GM12878 (cell line): ENCODE results near the gene CHURC1. TPM values are rescaled to one million over a fixed set of nuclear protein-coding genes. Genes with fewer than 3 reads are reported as not detected.
A peak's percentile ranks its signal among the peaks of the same experiment; 100 is the strongest.

Experiments used
- ATAC-seq: fragments of 200-7000 bp; cut with Tn5 transposase; 3 replicates; pipeline ENCODE4 v1.9.1; 2020; ENCODE audit warnings: mild to moderate bottlenecking, moderate library complexity
- BruUV-seq: library from RNA; stranded (reverse); fragments of 400-500 nt; replicated peaks from 2 replicates; lab custom pipeline; 2021; lab: Mats Ljungman, UMichigan
- CTCF ChIA-PET: fragments of 300-600 bp; sonication (Branson Sonifier 250); formaldehyde crosslinking; extraction: SDS; loops from one replicate; lab custom pipeline; 2021; ENCODE audit warnings: inconsistent platforms; lab: Yijun Ruan, JAX
- POLR2A ChIA-PET: fragments of 350-600 bp; formaldehyde crosslinking; extraction: SDS; loops from one replicate; lab custom pipeline; 2021; ENCODE audit warnings: inconsistent platforms; lab: Charles Lee
- RAD21 ChIA-PET: fragments of 300-600 bp; sonication (Branson Sonifier 250); formaldehyde crosslinking; loops from one replicate; lab custom pipeline; 2023; ENCODE audit warnings: antibody characterized with exemption; ENCODE audit not compliant: unreplicated experiment; lab: Charles Lee
- SMC1A ChIA-PET: fragments of 300-600 bp; sonication (Branson Sonifier 250); formaldehyde crosslinking; loops from one replicate; lab custom pipeline; 2023; ENCODE audit not compliant: unreplicated experiment, uncharacterized antibody; lab: Charles Lee
- DNase-seq: peaks from one replicate; pipeline ENCODE4 v3.0.0-alpha.2; 2011; ENCODE audit warnings: low read depth, low spot score
- FAIRE-seq: peaks from 3 replicates; lab custom pipeline; 2011; peaks lifted over from hg19 to GRCh38; lab: Jason Lieb, UNC
- H2AFZ ChIP-seq: 2 replicates; pipeline ENCODE4 v1.6.0; 2011; ENCODE audit warnings: low read depth, low read length, control low read depth; ENCODE audit not compliant: control insufficient read depth
- H3K27ac ChIP-seq: 2 replicates; pipeline ENCODE4 v1.5.1; 2011; ENCODE audit warnings: control low read depth; ENCODE audit not compliant: control insufficient read depth, insufficient read depth
- H3K27me3 ChIP-seq, 2 experiments: replicated peaks in 1 of 2; 2 replicates each; pipeline versions ENCODE4 v1.6.0 to v1.6.1; 2011; ENCODE audit warnings: low read length in 1 of 2; ENCODE audit not compliant: control insufficient read depth in 2 of 2, insufficient read depth in 2 of 2
- H3K36me3 ChIP-seq, 2 experiments: 2 replicates each; pipeline ENCODE4 v1.5.1; 2011; ENCODE audit warnings: low read length in 1 of 2; ENCODE audit not compliant: control insufficient read depth in 2 of 2, insufficient read depth in 2 of 2
- H3K4me1 ChIP-seq: 2 replicates; pipeline ENCODE4 v1.6.1; 2011; ENCODE audit warnings: mild to moderate bottlenecking, low read length, moderate library complexity, mixed read lengths; ENCODE audit not compliant: control insufficient read depth, insufficient read depth
- H3K4me2 ChIP-seq: 2 replicates; pipeline ENCODE4 v1.6.0; 2011; ENCODE audit warnings: control low read depth; ENCODE audit not compliant: control insufficient read depth, insufficient read depth
- H3K4me3 ChIP-seq: fragments of 200-600 bp; sonication (generic); 2 replicates; pipeline ENCODE4 v1.5.1; 2016
- H3K79me2 ChIP-seq: 2 replicates; pipeline ENCODE4 v1.6.0; 2011; ENCODE audit warnings: low read length; ENCODE audit not compliant: control insufficient read depth, insufficient read depth
- H3K9ac ChIP-seq: 2 replicates; pipeline ENCODE4 v1.8.0; 2011; ENCODE audit warnings: low read length, control low read depth, mixed read lengths; ENCODE audit not compliant: control insufficient read depth, insufficient read depth
- H3K9me3 ChIP-seq: replicated peaks from 3 replicates; pipeline ENCODE4 v1.5.1; 2011; ENCODE audit warnings: mild to moderate bottlenecking, low read length; ENCODE audit not compliant: control insufficient read depth, insufficient read depth
- H4K20me1 ChIP-seq: 2 replicates; pipeline ENCODE4 v1.6.0; 2011; ENCODE audit not compliant: control insufficient read depth, insufficient read depth
- BHLHE40 ChIP-seq, 2 experiments: fragments of 450-650 bp in 1 of 2; IDR thresholded peaks; 2 replicates each; pipeline ENCODE4 v1.6.1; 2011 to 2017; ENCODE audit warnings: low read depth in 2 of 2, borderline replicate concordance in 1 of 2, improper control_type of control experiment in 1 of 2, low read length in 1 of 2, mild to moderate bottlenecking in 1 of 2
- FOXM1 ChIP-seq: IDR thresholded peaks from 2 replicates; pipeline ENCODE4 v1.6.1; 2012; ENCODE audit warnings: low read depth, mild to moderate bottlenecking, inconsistent platforms, low read length, moderate library complexity
- HSF1 ChIP-seq: fragments of 150-350 bp; IDR thresholded peaks from 2 replicates; pipeline ENCODE4 v1.6.1; 2014; ENCODE audit warnings: mild to moderate bottlenecking, low read depth, low read length
- RELA ChIP-seq: fragments of 450-650 bp; IDR thresholded peaks from 2 replicates; pipeline ENCODE4 v1.8.0; 2014; ENCODE audit warnings: borderline replicate concordance; ENCODE audit not compliant: partially characterized antibody
- RELB ChIP-seq: fragments of 450-650 bp; IDR thresholded peaks from 2 replicates; pipeline ENCODE4 v1.6.1; 2017; ENCODE audit warnings: low read depth, mild to moderate bottlenecking, moderate library complexity
- SIX5 ChIP-seq: IDR thresholded peaks from 2 replicates; pipeline ENCODE4 v1.6.1; 2011; ENCODE audit warnings: mild to moderate bottlenecking, low read depth, low read length, moderate library complexity; ENCODE audit not compliant: severe bottlenecking
- TCF7 ChIP-seq: IDR thresholded peaks from 2 replicates; pipeline ENCODE4 v1.6.1; 2014; ENCODE audit warnings: antibody characterized with exemption, borderline replicate concordance
- ZNF207 ChIP-seq: fragments of 450-650 bp; IDR thresholded peaks from 2 replicates; pipeline ENCODE4 v1.6.1; 2014; ENCODE audit warnings: antibody characterized with exemption, mild to moderate bottlenecking, borderline replicate concordance
- ZNF384 ChIP-seq: IDR thresholded peaks from 2 replicates; pipeline ENCODE4 v1.6.1; 2012; ENCODE audit warnings: low read depth, mild to moderate bottlenecking, low read length, improper control_type of control experiment, borderline replicate concordance
- ZZZ3 ChIP-seq: IDR thresholded peaks from 2 replicates; pipeline ENCODE4 v1.6.1; 2011; ENCODE audit warnings: low read depth; ENCODE audit not compliant: control insufficient read depth, insufficient read length
- WGBS: methylation state at CpG from one replicate; pipeline ENCODE4 v1.1.6; 2016; ENCODE audit warnings: low lambda C conversion rate; ENCODE audit not compliant: insufficient replicate concordance, insufficient coverage; ENCODE audit errors: missing lambda C conversion rate; 5-methylcytosine and 5-hydroxymethylcytosine counted together
- in situ Hi-C: fragments of 300-500 bp; cut with MboI; formaldehyde crosslinking; loops from 9 replicates; pipeline ENCODE4 v1.14.3; 2018; ENCODE audit warnings: mixed read lengths
- intact Hi-C: fragments of 100-400 bp; cut with micrococcal nuclease; formaldehyde crosslinking; loops from one replicate; pipeline ENCODE4 v1.14.2; 2022; ENCODE audit not compliant: unreplicated experiment
- polyA plus RNA-seq, 11 experiments: library from polyadenylated mRNA; depleted of rRNA in 4 of 11; unstranded in 6 of 11; stranded (reverse) in 5 of 11; fragments of >200 nt; fragmentation: Nextera tagmentation in 4 of 11; fragmentation: Illumina TruSeq in 1 of 11; extraction: Ambion mirVana in 4 of 11; extraction: Trizol in 1 of 11; gene quantifications; 1 replicate in 1 of 11; 2 replicates in 10 of 11; pipeline versions ENCODE4 v1.2.1 to v1.2.3, GENCODE V29; 2011 to 2016; ENCODE audit warnings: inconsistent platforms in 2 of 11, missing spikeins in 2 of 11, low read depth in 1 of 11
- total RNA-seq, 4 experiments: library from RNA; depleted of rRNA in 3 of 4; stranded (reverse); fragments of >200 nt in 3 of 4; fragmentation: Illumina TruSeq in 1 of 4; extraction: Trizol in 1 of 4; gene quantifications; 2 replicates each; pipeline versions ENCODE4 v1.2.1 to v1.2.3, GENCODE V29; 2013 to 2021

CHURC1 gene
- total and polyA plus RNA-seq, 10 of the 15 experiments (the other 5 are each of a cell fraction or from before 2014, with no cell fraction given): 41.0 to 421 (median 140) TPM

- no peaks in the 10 kb centered on the region for H3K4me1 ChIP-seq
- H3K4me3 ChIP-seq: no peak overlapping the region
- RAD21 ChIA-PET: interaction anchor here (0.8 to 2.5 kb wide), 3 partner anchors 22 to 49 kb away, joined by 3 to 10 read pairs (median 4); partner anchors contain the start of gene FNTB
- 100% methylated on average over 1 of the region's 1 CpG for WGBS
- H3K27me3 ChIP-seq: no peaks in the 10 kb centered on the region
- BruUV-seq: no TSS peak
- no peak overlapping the region for H2AFZ ChIP-seq
- CTCF ChIA-PET: interaction anchor here (1.0 to 2.2 kb wide), 6 partner anchors 10 to 116 kb away, joined by 3 to 15 read pairs (median 7); no protein-coding TSS in a partner anchor
- H3K9me3 ChIP-seq: no peaks in the 10 kb centered on the region
- ATAC-seq (peak; percentile 64), FAIRE-seq (no peak), DNase-seq (no peak)
- no peak overlapping the region for H3K9ac ChIP-seq
- in situ Hi-C loops (no loop called here), intact Hi-C loops (no loop called here)
- peaks cover 3 to 16% of the 10 kb centered on the region in 2 experiments for H3K36me3 ChIP-seq
- H3K79me2 ChIP-seq: no peaks in the 10 kb centered on the region
- H3K27ac ChIP-seq: no peak overlapping the region
- POLR2A ChIA-PET: interaction anchor here (1.1 to 1.9 kb wide), 3 partner anchors 9 to 22 kb away, joined by 5 to 7 read pairs (median 6); no protein-coding TSS in a partner anchor
- TF ChIP-seq ZNF384 (no peak), ZNF207 (no peak), RELA (no peak), HSF1 (no peak), ZZZ3 (no peak), FOXM1 (no peak), BHLHE40 (IDR thresholded peaks at IDR 0.05; ENCODE audit: borderline replicate concordance in 1 of 2, low read depth in 2 of 2, low read length in 1 of 2) (no peak), RELB (no peak), SIX5 (no peak), TCF7 (no peak)
- no peak overlapping the region for H3K4me2 ChIP-seq
- H4K20me1 ChIP-seq: no peaks in the 10 kb centered on the region
- SMC1A ChIA-PET: interaction anchor here (0.9 to 2.4 kb wide), 5 partner anchors 11 to 550 kb away, joined by 3 to 25 read pairs (median 7); partner anchors contain the start of gene MTHFD1
Observed at GRCh38 chr14:64937171-64937820, 23.0 kb downstream of the CHURC1 start.
